IPS-18c (cell line): ENCODE results near the gene PHLPP1.

Experiments used
- H3K4me3 ChIP-seq: 2 replicates; pipeline ENCODE4 v1.7.0; 2013; ENCODE audit warnings: low read depth, mild to moderate bottlenecking, low read length, moderate library complexity; ENCODE audit not compliant: insufficient read depth
- H3K9me3 ChIP-seq: one replicate; pipeline ENCODE4 v1.6.1; 2013; ENCODE audit warnings: mild to moderate bottlenecking, low read length, moderate library complexity; ENCODE audit not compliant: control insufficient read depth, insufficient read depth

The PHLPP1 gene

GRCh38 chr18:62948788-62949187 lies 233.4 kb downstream of the PHLPP1 start:
- H3K4me3 ChIP-seq, result no peak overlapping the region
- no peaks in the 10 kb centered on the region for H3K9me3 ChIP-seq

- no peak overlapping the region for H3K4me3 ChIP-seq
- no peaks in the 10 kb centered on the region for H3K9me3 ChIP-seq
Observed at GRCh38 chr18:62950246-62950645, 234.9 kb downstream of the PHLPP1 start.

GRCh38 chr18:62952807-62953206 lies 237.5 kb downstream of the PHLPP1 start:
- Histone ChIP-seq H3K4me3 (no peak overlapping the region), H3K9me3 (no peaks in the 10 kb centered on the region)

GRCh38 chr18:62953663-62954062 lies 238.3 kb downstream of the PHLPP1 start:
- Histone ChIP-seq H3K4me3 (no peak overlapping the region), H3K9me3 (no peaks in the 10 kb centered on the region)

GRCh38 chr18:62954366-62954765 lies 239.0 kb downstream of the PHLPP1 start:
- H3K4me3 ChIP-seq, result no peak overlapping the region
- H3K9me3 ChIP-seq, result no peaks in the 10 kb centered on the region

- no peak overlapping the region for H3K4me3 ChIP-seq
- no peaks in the 10 kb centered on the region for H3K9me3 ChIP-seq
Observed at GRCh38 chr18:62957885-62958472, 242.6 kb downstream of the PHLPP1 start.

GRCh38 chr18:62959481-62959880 lies 244.1 kb downstream of the PHLPP1 start:
- Histone ChIP-seq H3K9me3 (no peaks in the 10 kb centered on the region), H3K4me3 (no peak overlapping the region)

GRCh38 chr18:62963507-62963906 lies 248.2 kb downstream of the PHLPP1 start:
- no peaks in the 10 kb centered on the region for H3K9me3 ChIP-seq

GRCh38 chr18:62964432-62964831 lies 249.1 kb downstream of the PHLPP1 start:
- H3K4me3 ChIP-seq, result no peak overlapping the region
- H3K9me3 ChIP-seq, result no peaks in the 10 kb centered on the region

More at GRCh38 chr18:62963507-62963906, 248.2 kb downstream of the PHLPP1 start:
- no peak overlapping the region for H3K4me3 ChIP-seq

GRCh38 chr18:62967089-62967488 lies 251.7 kb downstream of the PHLPP1 start:
- Histone ChIP-seq H3K4me3 (no peak overlapping the region), H3K9me3 (no peaks in the 10 kb centered on the region)

GRCh38 chr18:62973689-62974088 lies 258.3 kb downstream of the PHLPP1 start:
- Histone ChIP-seq H3K4me3 (no peak overlapping the region), H3K9me3 (no peaks in the 10 kb centered on the region)

- Histone ChIP-seq H3K9me3 (no peaks in the 10 kb centered on the region), H3K4me3 (no peak overlapping the region)
Observed at GRCh38 chr18:62974388-62974787, 259.0 kb downstream of the PHLPP1 start.

GRCh38 chr18:62974928-62975675 lies 259.8 kb downstream of the PHLPP1 start:
- no peak overlapping the region for H3K4me3 ChIP-seq
- H3K9me3 ChIP-seq, result no peaks in the 10 kb centered on the region

GRCh38 chr18:62975785-62976184 lies 260.4 kb downstream of the PHLPP1 start:
- no peaks in the 10 kb centered on the region for H3K9me3 ChIP-seq

GRCh38 chr18:62976227-62976626 lies 260.9 kb downstream of the PHLPP1 start:
- Histone ChIP-seq H3K4me3 (no peak overlapping the region), H3K9me3 (no peaks in the 10 kb centered on the region)

More at GRCh38 chr18:62975785-62976184, 260.4 kb downstream of the PHLPP1 start:
- H3K4me3 ChIP-seq, result no peak overlapping the region

GRCh38 chr18:62977512-62977911 lies 262.2 kb downstream of the PHLPP1 start:
- H3K9me3 ChIP-seq, result no peaks in the 10 kb centered on the region
- no peak overlapping the region for H3K4me3 ChIP-seq

- no peak overlapping the region for H3K4me3 ChIP-seq
- no peaks in the 10 kb centered on the region for H3K9me3 ChIP-seq
Observed at GRCh38 chr18:62978251-62979049, 263.1 kb downstream of the PHLPP1 start.

- H3K9me3 ChIP-seq, result no peaks in the 10 kb centered on the region
- no peak overlapping the region for H3K4me3 ChIP-seq
Observed at GRCh38 chr18:62979176-62979575, 263.8 kb downstream of the PHLPP1 start.
